GM12874 (cell line): ENCODE measurements around the gene LAMC3.

Experiments used
- CTCF ChIP-seq: IDR thresholded peaks from 2 replicates; pipeline ENCODE4 v1.5.1; 2011; ENCODE audit warnings: low read depth, mild to moderate bottlenecking, control low read depth, low read length, moderate library complexity; ENCODE audit not compliant: insufficient read depth

The LAMC3 gene

GRCh38 chr9:131072107-131072870 is 63.3 kb downstream of the LAMC3 start:
- no peak for TF ChIP-seq CTCF

- no peak for TF ChIP-seq CTCF
Measured at GRCh38 chr9:131072871-131073237, 63.9 kb downstream of the LAMC3 start.

GRCh38 chr9:131076347-131077195 is 67.6 kb downstream of the LAMC3 start:
- TF ChIP-seq CTCF: no peak

DNA sequence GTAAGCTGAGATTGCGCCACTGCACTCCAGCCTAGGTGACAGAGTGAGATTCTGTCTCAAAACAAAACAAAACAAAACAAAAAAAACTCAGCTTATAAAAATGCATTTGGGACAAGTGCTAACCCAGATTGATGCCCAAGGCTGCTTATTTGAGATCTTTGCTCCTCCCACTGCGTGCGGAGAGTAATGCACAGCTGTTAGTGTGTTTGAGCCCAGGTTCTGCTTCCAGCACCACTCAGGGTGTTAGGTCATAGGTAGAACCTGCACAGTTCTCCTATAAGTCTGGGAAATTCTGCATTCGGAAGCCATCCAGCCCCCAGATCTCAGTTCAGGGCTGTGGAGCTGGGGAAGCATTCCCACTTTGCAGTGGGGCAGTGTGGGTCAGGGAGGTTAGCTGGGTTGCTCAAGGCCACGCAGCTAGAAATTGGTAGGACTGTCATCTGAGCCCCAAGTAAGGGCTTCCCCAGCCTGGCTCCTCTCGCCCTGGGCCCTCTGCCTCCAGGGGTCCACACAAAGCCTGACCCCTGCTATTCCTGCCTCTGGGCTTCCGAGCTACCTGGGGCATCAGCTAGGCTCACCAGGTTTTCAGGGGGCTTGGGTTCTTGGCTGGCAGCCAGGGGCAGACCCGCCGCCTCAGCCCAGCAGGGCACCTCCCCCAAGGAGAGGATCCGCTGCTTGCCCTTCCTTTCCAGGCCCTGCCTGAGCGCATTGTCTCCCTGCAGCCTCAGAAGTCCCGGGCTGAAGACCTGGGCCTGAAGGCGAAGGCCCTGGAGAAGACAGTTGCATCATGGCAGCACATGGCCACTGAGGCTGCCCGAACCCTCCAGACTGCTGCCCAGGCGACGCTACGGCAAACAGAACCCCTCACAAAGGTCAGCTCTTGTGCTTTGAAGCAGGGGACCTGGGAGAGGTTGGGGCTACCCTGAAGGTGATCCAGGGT is 69.7 kb downstream of the LAMC3 start:
- TF ChIP-seq CTCF: no peak

GRCh38 chr9:131080589-131080988 is 71.6 kb downstream of the LAMC3 start:
- TF ChIP-seq CTCF: no peak

- no peak for TF ChIP-seq CTCF
Measured at GRCh38 chr9:131081868-131082267, 72.9 kb downstream of the LAMC3 start.
